Measurements from ENCODE around the gene GPA33.

GPA33 gene

GRCh38 chr1:167114725-167115124 lies 24.5 kb upstream of the GPA33 start:
- Histone ChIP-seq H3K4me3 (ENCODE audit: low read length) (no peak overlapping the region), H3K36me3 (ENCODE audit: control insufficient read depth, insufficient read depth, low read length) (no peaks in the 10 kb centered on the region), H3K9ac (ENCODE audit: low read length) (no peak overlapping the region), H3K4me1 (ENCODE audit: control insufficient read depth, insufficient read depth, low read length) (no peaks in the 10 kb centered on the region), H3K27me3 (ENCODE audit: control insufficient read depth, insufficient read depth, low read length) (no peaks in the 10 kb centered on the region), H3K9me3 (ENCODE audit: control insufficient read depth, low read length) (no peaks in the 10 kb centered on the region)

- Histone ChIP-seq H3K9me3 (ENCODE audit: control insufficient read depth, low read length) (no peaks in the 10 kb centered on the region), H3K9ac (ENCODE audit: low read length) (no peak overlapping the region), H3K4me1 (ENCODE audit: control insufficient read depth, insufficient read depth, low read length) (no peaks in the 10 kb centered on the region), H3K36me3 (ENCODE audit: control insufficient read depth, insufficient read depth, low read length) (no peaks in the 10 kb centered on the region), H3K27me3 (ENCODE audit: control insufficient read depth, insufficient read depth, low read length) (no peaks in the 10 kb centered on the region), H3K4me3 (ENCODE audit: low read length) (no peak overlapping the region)
Observed at GRCh38 chr1:167111868-167112709, 21.9 kb upstream of the GPA33 start.

GRCh38 chr1:167110586-167110985 lies 20.4 kb upstream of the GPA33 start:
- no peak overlapping the region for H3K4me3 ChIP-seq (ENCODE audit: low read length)
- H3K4me1 ChIP-seq (ENCODE audit: control insufficient read depth, insufficient read depth, low read length) = no peaks in the 10 kb centered on the region
- no peaks in the 10 kb centered on the region for H3K36me3 ChIP-seq (ENCODE audit: control insufficient read depth, insufficient read depth, low read length)
- no peak overlapping the region for H3K9ac ChIP-seq (ENCODE audit: low read length)
- H3K27me3 ChIP-seq (ENCODE audit: control insufficient read depth, insufficient read depth, low read length) = no peaks in the 10 kb centered on the region
- H3K9me3 ChIP-seq (ENCODE audit: control insufficient read depth, low read length) = no peaks in the 10 kb centered on the region

- Histone ChIP-seq H3K36me3 (ENCODE audit: control insufficient read depth, insufficient read depth, low read length) (no peaks in the 10 kb centered on the region), H3K27me3 (ENCODE audit: control insufficient read depth, insufficient read depth, low read length) (no peaks in the 10 kb centered on the region), H3K9ac (ENCODE audit: low read length) (no peak overlapping the region), H3K9me3 (ENCODE audit: control insufficient read depth, low read length) (no peaks in the 10 kb centered on the region), H3K4me1 (ENCODE audit: control insufficient read depth, insufficient read depth, low read length) (no peaks in the 10 kb centered on the region), H3K4me3 (ENCODE audit: low read length) (no peak overlapping the region)
Observed at GRCh38 chr1:167109125-167109524, 18.9 kb upstream of the GPA33 start.

GRCh38 chr1:167107456-167107855 lies 17.3 kb upstream of the GPA33 start:
- Histone ChIP-seq H3K36me3 (ENCODE audit: control insufficient read depth, insufficient read depth, low read length) (no peaks in the 10 kb centered on the region), H3K4me3 (ENCODE audit: low read length) (no peak overlapping the region), H3K27me3 (ENCODE audit: control insufficient read depth, insufficient read depth, low read length) (no peaks in the 10 kb centered on the region), H3K9me3 (ENCODE audit: control insufficient read depth, low read length) (no peaks in the 10 kb centered on the region), H3K9ac (ENCODE audit: low read length) (no peak overlapping the region), H3K4me1 (ENCODE audit: control insufficient read depth, insufficient read depth, low read length) (no peaks in the 10 kb centered on the region)

GRCh38 chr1:167106119-167106461 lies 15.9 kb upstream of the GPA33 start:
- Histone ChIP-seq H3K36me3 (ENCODE audit: control insufficient read depth, insufficient read depth, low read length) (no peaks in the 10 kb centered on the region), H3K9ac (ENCODE audit: low read length) (no peak overlapping the region), H3K27me3 (ENCODE audit: control insufficient read depth, insufficient read depth, low read length) (no peaks in the 10 kb centered on the region), H3K9me3 (ENCODE audit: control insufficient read depth, low read length) (no peaks in the 10 kb centered on the region), H3K4me1 (ENCODE audit: control insufficient read depth, insufficient read depth, low read length) (no peaks in the 10 kb centered on the region), H3K4me3 (ENCODE audit: low read length) (no peak overlapping the region)

GRCh38 chr1:167105271-167106118 lies 15.3 kb upstream of the GPA33 start:
- no peak overlapping the region for H3K4me3 ChIP-seq (ENCODE audit: low read length)
- no peak overlapping the region for H3K9ac ChIP-seq (ENCODE audit: low read length)
- H3K36me3 ChIP-seq (ENCODE audit: control insufficient read depth, insufficient read depth, low read length) = no peaks in the 10 kb centered on the region

GRCh38 chr1:167104256-167104633 lies 14.1 kb upstream of the GPA33 start:
- H3K9ac ChIP-seq (ENCODE audit: low read length) = no peak overlapping the region
- H3K4me1 ChIP-seq (ENCODE audit: control insufficient read depth, insufficient read depth, low read length) = no peaks in the 10 kb centered on the region
- no peaks in the 10 kb centered on the region for H3K36me3 ChIP-seq (ENCODE audit: control insufficient read depth, insufficient read depth, low read length)
- no peaks in the 10 kb centered on the region for H3K9me3 ChIP-seq (ENCODE audit: control insufficient read depth, low read length)
- no peaks in the 10 kb centered on the region for H3K27me3 ChIP-seq (ENCODE audit: control insufficient read depth, insufficient read depth, low read length)
- no peak overlapping the region for H3K4me3 ChIP-seq (ENCODE audit: low read length)

More at GRCh38 chr1:167105271-167106118, 15.3 kb upstream of the GPA33 start:
- no peaks in the 10 kb centered on the region for H3K9me3 ChIP-seq (ENCODE audit: control insufficient read depth, low read length)
- H3K4me1 ChIP-seq (ENCODE audit: control insufficient read depth, insufficient read depth, low read length) = no peaks in the 10 kb centered on the region
- H3K27me3 ChIP-seq (ENCODE audit: control insufficient read depth, insufficient read depth, low read length) = no peaks in the 10 kb centered on the region

GRCh38 chr1:167102906-167103573 lies 12.9 kb upstream of the GPA33 start:
- no peak overlapping the region for H3K9ac ChIP-seq (ENCODE audit: low read length)
- no peaks in the 10 kb centered on the region for H3K9me3 ChIP-seq (ENCODE audit: control insufficient read depth, low read length)
- H3K4me1 ChIP-seq (ENCODE audit: control insufficient read depth, insufficient read depth, low read length) = no peaks in the 10 kb centered on the region
- no peaks in the 10 kb centered on the region for H3K36me3 ChIP-seq (ENCODE audit: control insufficient read depth, insufficient read depth, low read length)
- H3K27me3 ChIP-seq (ENCODE audit: control insufficient read depth, insufficient read depth, low read length) = no peaks in the 10 kb centered on the region
- H3K4me3 ChIP-seq (ENCODE audit: low read length) = no peak overlapping the region

- H3K4me1 ChIP-seq (ENCODE audit: control insufficient read depth, insufficient read depth, low read length) = no peaks in the 10 kb centered on the region
- H3K9me3 ChIP-seq (ENCODE audit: control insufficient read depth, low read length) = no peaks in the 10 kb centered on the region
- H3K27me3 ChIP-seq (ENCODE audit: control insufficient read depth, insufficient read depth, low read length) = no peaks in the 10 kb centered on the region
- no peaks in the 10 kb centered on the region for H3K36me3 ChIP-seq (ENCODE audit: control insufficient read depth, insufficient read depth, low read length)
- no peak overlapping the region for H3K9ac ChIP-seq (ENCODE audit: low read length)
- no peak overlapping the region for H3K4me3 ChIP-seq (ENCODE audit: low read length)
Observed at GRCh38 chr1:167101754-167102153, 11.6 kb upstream of the GPA33 start.

GRCh38 chr1:167100730-167101129 lies 10.6 kb upstream of the GPA33 start:
- Histone ChIP-seq H3K9ac (ENCODE audit: low read length) (no peak overlapping the region), H3K9me3 (ENCODE audit: control insufficient read depth, low read length) (no peaks in the 10 kb centered on the region), H3K27me3 (ENCODE audit: control insufficient read depth, insufficient read depth, low read length) (no peaks in the 10 kb centered on the region), H3K36me3 (ENCODE audit: control insufficient read depth, insufficient read depth, low read length) (no peaks in the 10 kb centered on the region), H3K4me3 (ENCODE audit: low read length) (no peak overlapping the region), H3K4me1 (ENCODE audit: control insufficient read depth, insufficient read depth, low read length) (no peaks in the 10 kb centered on the region)

GRCh38 chr1:167099851-167100250 lies 9.7 kb upstream of the GPA33 start:
- Histone ChIP-seq H3K4me3 (ENCODE audit: low read length) (no peak overlapping the region), H3K4me1 (ENCODE audit: control insufficient read depth, insufficient read depth, low read length) (no peaks in the 10 kb centered on the region), H3K27me3 (ENCODE audit: control insufficient read depth, insufficient read depth, low read length) (no peaks in the 10 kb centered on the region), H3K9ac (ENCODE audit: low read length) (no peak overlapping the region), H3K9me3 (ENCODE audit: control insufficient read depth, low read length) (no peaks in the 10 kb centered on the region), H3K36me3 (ENCODE audit: control insufficient read depth, insufficient read depth, low read length) (no peaks in the 10 kb centered on the region)
